Muscle of leg (tissue), 11 donors: ENCODE results near the gene SNTB2. TPM values are rescaled to one million over a fixed set of nuclear protein-coding genes. Genes with fewer than 3 reads are reported as not detected.

Experiments used
- DNase-seq: peaks from one replicate; pipeline ENCODE4 v3.0.0; 2013
- H3K27ac ChIP-seq: one replicate; pipeline ENCODE4 v1.5.1; 2013; ENCODE audit warnings: mild to moderate bottlenecking, low read length, control low read depth
- H3K27me3 ChIP-seq: one replicate; pipeline ENCODE4 v1.6.1; 2013; ENCODE audit warnings: low read length; ENCODE audit not compliant: control insufficient read depth, insufficient read depth
- H3K36me3 ChIP-seq: one replicate; pipeline ENCODE4 v1.6.1; 2013; ENCODE audit warnings: low read length; ENCODE audit not compliant: control insufficient read depth, insufficient read depth
- H3K4me1 ChIP-seq: one replicate; pipeline ENCODE4 v1.6.1; 2013; ENCODE audit warnings: low read length; ENCODE audit not compliant: control insufficient read depth, insufficient read depth
- H3K4me3 ChIP-seq: one replicate; pipeline ENCODE4 v1.5.1; 2013; ENCODE audit warnings: low read length, control low read depth
- H3K9me3 ChIP-seq: replicated peaks from 2 replicates; pipeline ENCODE4 v1.6.1; 2013; ENCODE audit warnings: low read depth, low read length; ENCODE audit not compliant: control insufficient read depth
- WGBS: methylation state at CpG from one replicate; pipeline ENCODE4 v1.1.5; 2013; ENCODE audit warnings: missing lambda C conversion rate; ENCODE audit not compliant: insufficient coverage; 5-methylcytosine and 5-hydroxymethylcytosine counted together
- polyA plus RNA-seq, 8 donors: library from polyadenylated mRNA; unstranded; fragments of 120-200 nt; gene quantifications; one replicate each; pipeline versions ENCODE4 v1.2.1 to v1.2.3, GENCODE V29; 2013; ENCODE audit warnings: inconsistent platforms in 1 of 8, low replicate concordance in 1 of 8; ENCODE audit not compliant: insufficient read length in 8 of 8, insufficient read depth in 1 of 8
- total RNA-seq: library from RNA; stranded (reverse); fragments of 120-200 nt; gene quantifications from one replicate; pipeline ENCODE4 v1.2.4, GENCODE V29; 2013

SNTB2 gene
- total and polyA plus RNA-seq, 9 donors: 10.4 to 21.2 (median 14.3) TPM

GRCh38 chr16:69329369-69330285 is 142.7 kb downstream of the SNTB2 start:
- peaks cover 25% of the 10 kb centered on the region for H3K4me1 ChIP-seq
- H3K36me3 ChIP-seq: peaks cover 54% of the 10 kb centered on the region
- peak overlapping the region; percentile 69 for H3K4me3 ChIP-seq
- no peaks in the 10 kb centered on the region for H3K27me3 ChIP-seq
- no peak overlapping the region for H3K27ac ChIP-seq
- H3K9me3 ChIP-seq: no peaks in the 10 kb centered on the region
- 5% methylated on average over 76 of the region's 77 CpGs for WGBS
- no peak for DNase-seq

DNA sequence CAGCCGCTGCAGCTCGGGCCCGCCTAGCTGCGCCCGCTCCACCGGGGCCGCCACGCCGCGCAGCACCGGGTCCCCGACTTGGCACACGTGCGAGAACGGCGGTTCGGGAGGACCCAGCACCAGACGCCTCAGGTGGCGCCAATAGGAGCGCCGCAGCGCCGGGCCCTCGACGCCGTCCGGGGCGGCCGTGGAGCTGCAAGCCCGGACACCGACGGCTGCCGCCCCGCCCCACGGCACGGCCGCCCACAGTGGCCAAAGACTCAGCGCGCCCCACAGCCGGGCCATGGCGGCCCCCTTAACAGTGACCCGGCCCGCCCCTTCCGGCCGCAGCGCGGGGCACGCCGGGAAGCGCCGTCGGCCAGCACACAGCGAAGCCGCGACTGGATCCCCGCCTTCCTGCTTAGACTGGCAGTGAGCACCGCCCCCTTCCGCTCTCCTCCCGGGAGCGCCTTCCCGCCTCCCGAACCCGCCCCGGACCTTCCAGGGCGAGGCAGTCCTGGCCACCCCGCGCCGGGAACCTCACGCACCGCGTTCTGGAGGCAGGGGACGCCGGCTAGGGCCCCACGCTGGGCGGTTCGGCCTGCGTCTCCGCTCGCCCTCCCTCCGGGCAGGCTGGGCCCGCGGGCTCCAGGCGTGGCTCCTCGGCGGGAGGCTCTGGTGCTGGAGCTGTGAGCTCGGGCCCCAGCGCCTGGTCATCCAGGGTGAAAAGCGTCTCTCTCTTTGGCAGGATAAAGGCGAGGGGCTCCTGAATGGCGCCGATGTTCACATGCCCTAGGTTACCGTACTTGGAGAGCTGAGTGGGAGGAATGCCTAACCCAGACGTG is 143.5 kb downstream of the SNTB2 start, which contains the start of gene PDF:
Gene PDF, minus strand, starts transcription at position 303 of the 824 bp plus-strand sequence. Its CDS starts 18 bp downstream, at position 285.
- DNase-seq: peak; percentile 98
- peak within 1 kb of the TSS; percentile 90 for H3K27ac ChIP-seq
- WGBS: under 1% methylated on average over 88 of the region's 93 CpGs
- peak within 1 kb of the TSS; percentile 69 for H3K4me3 ChIP-seq
- peaks cover 57% of the 10 kb centered on the region for H3K36me3 ChIP-seq
- no peaks in the 10 kb centered on the region for H3K9me3 ChIP-seq
- peaks cover 25% of the 10 kb centered on the region for H3K4me1 ChIP-seq
- H3K27me3 ChIP-seq: no peaks in the 10 kb centered on the region

GRCh38 chr16:69334696-69335095 is 147.7 kb downstream of the SNTB2 start:
- Histone ChIP-seq H3K4me1 (peaks cover 15% of the 10 kb centered on the region), H3K27ac (no peak overlapping the region), H3K36me3 (peaks cover 45% of the 10 kb centered on the region), H3K4me3 (no peak overlapping the region), H3K27me3 (no peaks in the 10 kb centered on the region), H3K9me3 (no peaks in the 10 kb centered on the region)
- no peak for DNase-seq
- WGBS: 93% methylated on average over 9 of the region's 9 CpGs

DNA sequence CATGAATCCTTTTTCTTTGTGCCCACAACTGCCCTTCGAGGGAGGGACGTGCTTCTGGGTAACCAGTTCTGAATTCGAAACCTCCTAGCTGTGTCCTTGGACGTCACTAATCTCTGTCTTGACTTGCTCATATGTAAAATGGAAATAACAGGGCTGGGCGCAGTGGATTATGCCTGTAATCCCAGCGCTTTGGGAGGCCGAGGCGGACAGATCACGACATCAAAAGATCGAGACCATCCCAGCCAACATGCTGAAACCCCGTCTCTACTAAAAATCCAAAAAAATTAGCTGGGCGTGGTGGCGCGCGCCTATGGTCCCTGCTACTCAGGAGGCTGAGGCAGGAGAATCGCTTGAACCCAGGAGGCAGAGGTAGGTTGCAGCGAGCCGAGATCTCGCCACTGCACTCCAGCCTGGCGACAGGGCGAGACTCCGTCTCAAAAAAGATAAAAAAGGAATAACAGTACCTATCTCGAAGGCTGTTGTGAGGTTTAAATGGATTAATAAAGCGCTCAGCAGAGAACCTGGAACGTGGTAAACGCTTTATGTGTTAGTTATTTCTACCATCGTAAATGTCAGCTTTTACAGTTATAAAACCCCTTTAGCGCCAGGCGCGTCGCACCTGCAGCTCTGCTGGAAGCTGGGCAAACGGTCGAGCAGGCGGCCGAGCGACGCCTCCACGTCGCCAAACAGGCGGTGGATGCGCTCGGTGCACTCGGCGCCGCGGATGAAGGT is 151.8 kb downstream of the SNTB2 start:
- no peak for DNase-seq
- 20% methylated on average over 37 of the region's 46 CpGs for WGBS
- Histone ChIP-seq H3K27ac (peak overlapping the region; percentile 94), H3K4me1 (peaks cover 16% of the 10 kb centered on the region), H3K27me3 (no peaks in the 10 kb centered on the region), H3K36me3 (peaks cover 43% of the 10 kb centered on the region), H3K9me3 (no peaks in the 10 kb centered on the region), H3K4me3 (peak overlapping the region; percentile 98)

DNA sequence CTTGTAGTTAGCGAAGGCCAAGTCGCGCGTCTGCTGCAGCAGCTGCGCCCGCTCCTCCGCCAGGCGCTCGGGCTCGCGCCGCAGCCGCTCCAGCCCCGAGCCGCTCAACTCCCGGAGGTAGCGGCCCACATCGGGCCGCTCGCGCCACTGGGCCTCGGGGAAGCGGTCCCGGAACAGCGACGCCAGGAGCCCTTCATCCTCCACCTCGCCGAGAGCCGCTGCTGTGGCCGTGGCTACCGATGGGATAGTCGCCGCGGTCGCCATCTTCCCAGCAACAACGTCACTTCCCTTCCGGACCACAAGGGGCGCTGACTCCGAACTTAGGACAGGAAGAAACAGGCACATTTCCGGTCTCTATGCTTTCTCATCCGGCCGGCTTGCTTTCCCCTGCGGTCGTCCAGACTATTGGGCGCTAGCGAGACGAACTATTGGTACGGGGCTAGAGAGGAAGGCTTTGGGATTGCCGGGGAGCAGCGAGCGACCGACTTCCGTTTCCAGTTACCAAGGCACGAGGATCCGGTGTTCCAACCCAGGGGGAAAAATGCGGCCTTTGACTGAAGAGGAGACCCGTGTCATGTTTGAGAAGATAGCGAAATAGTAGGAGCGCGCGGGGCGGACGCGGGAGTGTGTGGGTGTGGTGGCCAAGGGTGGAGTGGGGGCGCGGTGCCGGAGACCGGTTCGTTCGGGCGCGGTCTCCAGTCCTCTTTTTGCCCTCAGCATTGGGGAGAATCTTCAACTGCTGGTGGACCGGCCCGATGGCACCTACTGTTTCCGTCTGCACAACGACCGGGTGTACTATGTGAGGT is 152.5 kb downstream of the SNTB2 start, which contains the start of the genes COG8 and NIP7:
Gene COG8, minus strand, starts transcription at position 276 of the 806 bp plus-strand sequence. Its CDS starts 12 bp downstream, at position 264.
Gene NIP7, plus strand, starts transcription at position 484 of the 806 bp plus-strand sequence. Its CDS starts 58 bp downstream, at position 542.
- Histone ChIP-seq H3K4me1 (peaks cover 16% of the 10 kb centered on the region), H3K36me3 (peaks cover 40% of the 10 kb centered on the region), H3K27me3 (no peaks in the 10 kb centered on the region), H3K9me3 (no peaks in the 10 kb centered on the region), H3K27ac (peak within 1 kb of the TSS; percentile 94), H3K4me3 (peak within 1 kb of the TSS; percentile 98)
- under 1% methylated on average over 70 of the region's 77 CpGs for WGBS
- peak; percentile 100 for DNase-seq

DNA sequence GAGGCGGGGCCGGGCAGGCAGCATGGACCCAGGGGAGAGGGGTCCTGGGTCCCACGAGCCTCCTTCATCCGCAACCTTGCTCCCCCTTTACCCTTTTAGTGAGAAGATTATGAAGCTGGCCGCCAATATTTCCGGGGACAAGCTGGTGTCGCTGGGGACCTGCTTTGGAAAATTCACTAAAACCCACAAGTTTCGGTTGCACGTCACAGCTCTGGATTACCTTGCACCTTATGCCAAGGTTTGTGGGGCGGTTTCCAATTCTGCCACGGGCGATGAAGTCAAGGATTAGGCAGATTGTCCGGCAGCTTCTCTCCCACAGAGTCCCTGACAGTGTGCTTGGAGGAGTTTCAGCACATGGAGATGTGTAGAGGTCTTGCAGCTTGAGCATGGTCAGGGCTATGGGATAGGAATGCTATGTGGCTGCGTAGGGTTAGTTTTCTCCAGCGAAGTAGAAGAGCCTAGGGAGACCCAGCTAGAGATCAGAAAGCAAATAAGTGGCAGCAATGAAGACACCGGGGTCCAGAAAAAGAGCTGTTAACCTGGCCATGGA is 153.2 kb downstream of the SNTB2 start:
- H3K9me3 ChIP-seq: no peaks in the 10 kb centered on the region
- no peaks in the 10 kb centered on the region for H3K27me3 ChIP-seq
- no peak for DNase-seq
- peaks cover 33% of the 10 kb centered on the region for H3K36me3 ChIP-seq
- peak overlapping the region; percentile 98 for H3K4me3 ChIP-seq
- peaks cover 16% of the 10 kb centered on the region for H3K4me1 ChIP-seq
- WGBS: 10% methylated on average over 11 of the region's 16 CpGs
- H3K27ac ChIP-seq: peak overlapping the region; percentile 94

DNA sequence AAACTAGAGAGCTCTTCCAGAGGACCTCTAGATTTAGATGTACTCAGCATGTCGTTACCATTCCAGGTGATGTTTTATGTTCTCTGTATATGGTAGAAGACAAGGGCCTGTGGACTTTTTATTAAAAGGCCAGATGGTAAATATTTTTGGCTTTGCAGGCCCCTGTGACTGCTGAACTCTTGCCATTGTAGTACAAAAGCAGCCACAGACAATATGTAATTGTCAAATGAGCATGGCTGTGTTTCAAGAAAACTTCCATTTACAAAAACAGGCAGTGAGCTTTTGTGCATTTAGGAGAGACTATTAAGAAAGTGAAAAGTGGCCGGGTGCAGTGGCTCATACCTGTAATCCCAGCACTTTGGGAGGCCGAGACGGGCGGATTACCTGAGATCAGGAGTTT is 157.2 kb downstream of the SNTB2 start:
- no CpG with 5 or more reads among the region's 5 CpGs for WGBS

DNA sequence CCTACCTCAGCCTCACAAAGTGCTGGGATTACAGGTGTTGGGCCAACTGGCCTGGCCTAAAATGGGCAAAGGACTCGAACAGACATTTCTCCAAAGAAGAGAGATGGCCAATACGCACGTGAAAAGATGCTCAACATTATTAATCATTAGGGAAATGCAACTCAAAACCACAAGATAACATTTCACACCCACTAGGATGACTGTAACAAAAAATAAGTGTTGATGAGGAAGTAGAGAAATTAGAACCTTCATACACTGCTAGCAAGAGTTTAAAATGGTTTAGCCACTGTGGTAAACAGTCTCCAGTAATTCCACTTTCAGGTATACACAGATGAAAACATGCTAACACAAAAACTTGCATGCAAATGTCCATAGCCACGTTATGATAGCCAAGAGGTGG is 159.0 kb downstream of the SNTB2 start:
- DNase-seq: no peak
- H3K9me3 ChIP-seq: no peaks in the 10 kb centered on the region
- H3K4me3 ChIP-seq: no peak overlapping the region
- WGBS: 100% methylated on average over 1 of the region's 4 CpGs
- H3K36me3 ChIP-seq: peaks cover 24% of the 10 kb centered on the region
- H3K27me3 ChIP-seq: no peaks in the 10 kb centered on the region
- no peaks in the 10 kb centered on the region for H3K4me1 ChIP-seq
- no peak overlapping the region for H3K27ac ChIP-seq

More for the DNA sequence above, 157.2 kb downstream of the SNTB2 start:
- Histone ChIP-seq H3K4me1 (peaks cover 8% of the 10 kb centered on the region), H3K36me3 (peaks cover 23% of the 10 kb centered on the region), H3K27me3 (no peaks in the 10 kb centered on the region), H3K27ac (no peak overlapping the region), H3K4me3 (no peak overlapping the region), H3K9me3 (no peaks in the 10 kb centered on the region)
- no peak for DNase-seq

GRCh38 chr16:69346683-69347082 is 159.7 kb downstream of the SNTB2 start:
- no peak overlapping the region for H3K4me3 ChIP-seq
- H3K36me3 ChIP-seq: peaks cover 24% of the 10 kb centered on the region
- H3K27ac ChIP-seq: no peak overlapping the region
- H3K9me3 ChIP-seq: no peaks in the 10 kb centered on the region
- 89% methylated on average over 3 of the region's 6 CpGs for WGBS
- DNase-seq: no peak
- no peaks in the 10 kb centered on the region for H3K4me1 ChIP-seq
- H3K27me3 ChIP-seq: no peaks in the 10 kb centered on the region
